A172 (cell line): ENCODE data around the gene RRAGC. TPM values are rescaled to one million over a fixed set of nuclear protein-coding genes. Genes with fewer than 3 reads are reported as not detected.

Experiments used
- total RNA-seq: library from RNA; depleted of rRNA; stranded (reverse); fragments of >200 nt; shearing (Covaris generic); gene quantifications from 2 replicates; pipeline ENCODE4 v1.2.3, GENCODE V29; 2014; rRNA removed

Gene RRAGC
- total RNA-seq, 1 experiment from 2014 or later, result 35.3 TPM

Other genes with a start within 250 kb of the RRAGC start
- 15.2 and 22.3 TPM in 2 replicates for gene MYCBP, start 13.6 kb upstream of the RRAGC start, total RNA-seq
- not detected in 2 replicates for gene GJA9, start 21.8 kb upstream of the RRAGC start, total RNA-seq
- gene RHBDL2, start 82.1 kb upstream of the RRAGC start, total RNA-seq, result 1.2 and 3.3 TPM in 2 replicates
- gene AKIRIN1, start 131.5 kb upstream of the RRAGC start, total RNA-seq, result 61.3 and 64.5 TPM in 2 replicates
- 692 and 1,210 TPM in 2 replicates for gene NDUFS5, start 166.6 kb upstream of the RRAGC start, total RNA-seq